DOHH2 (cell line): ENCODE data around the gene ADGRL4.
"Not testable (repeated sequence)": the region's sequence is repeated elsewhere in the genome, so short reads cannot be mapped to it uniquely, and the experiment has no call there.

ENCODE experiments used
- H3F3A ChIP-seq: fragments of 200-600 bp; sonication (generic), shearing (Covaris generic); 2 replicates; pipeline ENCODE4 v1.6.0; 2016; ENCODE audit warnings: antibody characterized with exemption, mild to moderate bottlenecking; ENCODE audit not compliant: control insufficient read depth, insufficient read depth
- H3K27ac ChIP-seq: fragments of 200-600 bp; sonication (generic); 2 replicates; pipeline ENCODE4 v1.5.1; 2014; ENCODE audit warnings: low read depth, mild to moderate bottlenecking, low read length, moderate library complexity
- H3K27me3 ChIP-seq: fragments of 200-600 bp; sonication (generic); 2 replicates; pipeline ENCODE4 v1.6.1; 2014; ENCODE audit warnings: mild to moderate bottlenecking, low read length, mixed read lengths; ENCODE audit not compliant: control insufficient read depth
- H3K36me3 ChIP-seq: fragments of 200-600 bp; sonication (generic); 2 replicates; pipeline ENCODE4 v1.6.1; 2014; ENCODE audit warnings: mild to moderate bottlenecking, low read length, moderate library complexity, mixed read lengths; ENCODE audit not compliant: control insufficient read depth
- H3K4me1 ChIP-seq: fragments of 200-600 bp; sonication (generic); 2 replicates; pipeline ENCODE4 v1.6.1; 2014; ENCODE audit warnings: mild to moderate bottlenecking, low read length, mixed read lengths; ENCODE audit not compliant: control insufficient read depth
- H3K4me2 ChIP-seq: fragments of 200-600 bp; sonication (generic); 2 replicates; pipeline ENCODE4 v1.6.0; 2014; ENCODE audit warnings: mild to moderate bottlenecking, low read length, moderate library complexity
- H3K4me3 ChIP-seq: fragments of 200-600 bp; sonication (generic); 2 replicates; pipeline ENCODE4 v1.5.1; 2014; ENCODE audit warnings: mild to moderate bottlenecking, low read length, mixed read lengths
- H3K79me2 ChIP-seq: fragments of 200-600 bp; sonication (generic); 2 replicates; pipeline ENCODE4 v1.6.1; 2014; ENCODE audit warnings: mild to moderate bottlenecking, low read length, mixed read lengths; ENCODE audit not compliant: control insufficient read depth
- H3K9me2 ChIP-seq: fragments of 200-600 bp; sonication (generic); replicated peaks from 2 replicates; pipeline ENCODE4 v1.6.1; 2014; ENCODE audit warnings: mild to moderate bottlenecking, low read length, mixed read lengths; ENCODE audit not compliant: control insufficient read depth
- H3K9me3 ChIP-seq: fragments of 200-600 bp; sonication (generic); 2 replicates; pipeline ENCODE4 v1.6.1; 2014; ENCODE audit warnings: antibody characterized with exemption, low read length, mixed read lengths; ENCODE audit not compliant: control insufficient read depth, insufficient read depth
- H4K20me1 ChIP-seq: fragments of 200-600 bp; sonication (generic); 2 replicates; pipeline ENCODE4 v1.6.0; 2014; ENCODE audit warnings: low read depth, mild to moderate bottlenecking, antibody characterized with exemption, low read length, moderate library complexity; ENCODE audit not compliant: control insufficient read depth, insufficient read depth
- EZH2phosphoT487 ChIP-seq: fragments of 200-600 bp; sonication (generic); IDR thresholded peaks from 2 replicates; pipeline ENCODE4 v1.6.1; 2017; ENCODE audit warnings: borderline replicate concordance, mild to moderate bottlenecking, antibody characterized with exemption, low read length, moderate library complexity, mixed read lengths
- TF ChIP-seq, protein P1 (sequence below): fragments of 200-600 bp; sonication (generic); IDR thresholded peaks from one replicate; pipeline ENCODE4 v1.5.1; 2014; ENCODE audit warnings: antibody characterized with exemption, mild to moderate bottlenecking, low read depth, low read length; ENCODE audit not compliant: poor library complexity, severe bottlenecking

ADGRL4 gene

DNA sequence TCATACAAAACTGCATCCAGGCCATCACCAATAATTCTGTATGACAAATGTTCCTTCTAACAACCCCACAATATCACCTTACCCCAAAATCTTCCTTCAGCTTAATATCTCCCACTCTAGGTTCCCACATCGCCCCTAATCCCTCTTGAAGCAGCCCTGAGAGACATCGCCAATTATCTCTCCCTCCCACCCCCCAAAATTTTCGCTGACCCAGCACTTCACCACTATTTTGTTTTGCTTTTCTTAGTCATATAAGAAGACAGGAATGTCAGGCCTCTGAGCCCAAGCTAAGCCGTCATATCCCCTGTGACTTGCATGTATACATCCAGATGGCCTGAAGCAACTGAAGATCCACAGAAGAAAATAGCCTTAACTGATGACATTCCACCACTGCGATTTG lies 126.3 kb downstream of the ADGRL4 start:
- H3K4me3 ChIP-seq, result no peak overlapping the region
- no peaks in the 10 kb centered on the region for H3K27me3 ChIP-seq
- no peaks in the 10 kb centered on the region for H3K9me2 ChIP-seq
- no peaks in the 10 kb centered on the region for H3K9me3 ChIP-seq
- no peaks in the 10 kb centered on the region for H3K36me3 ChIP-seq
- H3F3A ChIP-seq, result no peaks in the 10 kb centered on the region
- TF ChIP-seq, protein P1, sequence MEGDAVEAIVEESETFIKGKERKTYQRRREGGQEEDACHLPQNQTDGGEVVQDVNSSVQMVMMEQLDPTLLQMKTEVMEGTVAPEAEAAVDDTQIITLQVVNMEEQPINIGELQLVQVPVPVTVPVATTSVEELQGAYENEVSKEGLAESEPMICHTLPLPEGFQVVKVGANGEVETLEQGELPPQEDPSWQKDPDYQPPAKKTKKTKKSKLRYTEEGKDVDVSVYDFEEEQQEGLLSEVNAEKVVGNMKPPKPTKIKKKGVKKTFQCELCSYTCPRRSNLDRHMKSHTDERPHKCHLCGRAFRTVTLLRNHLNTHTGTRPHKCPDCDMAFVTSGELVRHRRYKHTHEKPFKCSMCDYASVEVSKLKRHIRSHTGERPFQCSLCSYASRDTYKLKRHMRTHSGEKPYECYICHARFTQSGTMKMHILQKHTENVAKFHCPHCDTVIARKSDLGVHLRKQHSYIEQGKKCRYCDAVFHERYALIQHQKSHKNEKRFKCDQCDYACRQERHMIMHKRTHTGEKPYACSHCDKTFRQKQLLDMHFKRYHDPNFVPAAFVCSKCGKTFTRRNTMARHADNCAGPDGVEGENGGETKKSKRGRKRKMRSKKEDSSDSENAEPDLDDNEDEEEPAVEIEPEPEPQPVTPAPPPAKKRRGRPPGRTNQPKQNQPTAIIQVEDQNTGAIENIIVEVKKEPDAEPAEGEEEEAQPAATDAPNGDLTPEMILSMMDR, result no peak
- no peak for TF ChIP-seq EZH2phosphoT487
- H3K4me1 ChIP-seq, result no peaks in the 10 kb centered on the region
- H3K4me2 ChIP-seq, result no peak overlapping the region
- H4K20me1 ChIP-seq, result no peaks in the 10 kb centered on the region
- H3K27ac ChIP-seq, result no peak overlapping the region
- no peaks in the 10 kb centered on the region for H3K79me2 ChIP-seq

DNA sequence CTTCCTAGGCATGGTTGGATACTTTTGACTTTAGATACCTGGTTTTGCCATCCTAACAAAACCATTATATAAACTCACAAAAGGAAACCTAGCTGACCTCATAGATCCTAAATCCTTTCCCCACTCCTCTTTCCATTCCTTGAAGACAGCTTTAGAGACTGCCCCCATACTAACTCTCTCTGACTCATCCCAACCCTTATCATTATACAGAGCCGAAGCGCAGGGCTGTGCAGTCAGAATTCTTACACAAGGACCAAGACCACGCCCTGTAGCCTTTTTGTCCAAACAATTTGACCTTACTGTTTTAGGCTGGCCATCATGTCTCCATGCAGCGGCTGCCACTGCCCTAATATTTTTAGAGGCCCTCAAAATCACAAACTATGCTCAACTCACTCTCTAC lies 130.5 kb downstream of the ADGRL4 start:
- not testable (repeated sequence) for H3K9me2 ChIP-seq, H3K4me3 ChIP-seq, H3K4me1 ChIP-seq, H3K27me3 ChIP-seq, H3K79me2 ChIP-seq, H3K27ac ChIP-seq, H3K9me3 ChIP-seq, H3F3A ChIP-seq, H3K4me2 ChIP-seq, H4K20me1 ChIP-seq, H3K36me3 ChIP-seq

DNA sequence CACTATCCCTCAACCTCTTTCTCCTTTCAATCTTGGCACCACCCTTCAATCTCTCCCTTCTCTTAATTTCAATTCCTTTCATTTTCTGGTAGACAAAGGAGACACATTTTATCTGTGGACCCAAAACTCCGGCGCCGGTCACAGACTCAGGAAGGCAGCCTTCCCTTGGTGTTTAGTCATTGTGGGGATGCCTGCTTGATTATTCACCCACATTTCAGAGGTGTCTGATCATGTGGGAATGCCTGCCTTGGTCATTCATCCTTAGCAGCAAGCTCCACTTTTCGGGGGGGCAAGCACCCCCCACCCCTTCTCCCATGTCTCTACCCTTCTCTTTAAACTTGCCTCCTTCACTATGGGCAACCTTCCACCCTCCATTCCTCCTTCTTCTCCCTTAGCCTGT lies 133.7 kb downstream of the ADGRL4 start:
- not testable (repeated sequence) for H3K27me3 ChIP-seq, H3K4me2 ChIP-seq, H3K9me2 ChIP-seq, H3K4me3 ChIP-seq, H3K4me1 ChIP-seq, H3K9me3 ChIP-seq, H3K27ac ChIP-seq, H3K36me3 ChIP-seq, H3K79me2 ChIP-seq, H3F3A ChIP-seq, H4K20me1 ChIP-seq

DNA sequence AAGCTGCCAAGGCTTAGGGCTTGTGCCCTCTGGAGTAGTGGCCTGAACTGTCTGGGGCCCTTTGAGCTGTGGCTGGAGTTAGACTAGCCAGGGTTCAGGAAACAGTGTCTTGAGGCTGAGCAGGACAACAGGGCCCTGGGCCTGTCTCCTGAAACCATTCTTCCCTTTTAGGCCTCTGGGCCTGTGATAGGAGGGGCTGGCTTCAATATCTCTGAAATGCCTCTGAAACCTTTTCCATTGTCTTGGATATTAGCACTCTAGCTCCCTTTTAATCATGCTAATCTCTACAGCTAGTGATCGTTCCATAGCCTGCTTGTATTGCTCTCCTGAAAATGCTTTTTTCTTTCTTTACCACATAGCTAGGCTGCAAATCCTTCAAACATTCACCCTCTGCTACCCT lies 135.3 kb downstream of the ADGRL4 start:
- Histone ChIP-seq H3K9me3 (no peaks in the 10 kb centered on the region), H3K4me2 (no peak overlapping the region), H3F3A (no peaks in the 10 kb centered on the region), H3K9me2 (no peaks in the 10 kb centered on the region), H3K79me2 (no peaks in the 10 kb centered on the region), H4K20me1 (no peaks in the 10 kb centered on the region), H3K4me3 (no peak overlapping the region), H3K27ac (no peak overlapping the region), H3K4me1 (no peaks in the 10 kb centered on the region), H3K27me3 (no peaks in the 10 kb centered on the region), H3K36me3 (no peaks in the 10 kb centered on the region)
- TF ChIP-seq, protein P1, result no peak
- no peak for TF ChIP-seq EZH2phosphoT487
